ENCODE data around the gene TNFRSF6B.

TNFRSF6B gene

DNA sequence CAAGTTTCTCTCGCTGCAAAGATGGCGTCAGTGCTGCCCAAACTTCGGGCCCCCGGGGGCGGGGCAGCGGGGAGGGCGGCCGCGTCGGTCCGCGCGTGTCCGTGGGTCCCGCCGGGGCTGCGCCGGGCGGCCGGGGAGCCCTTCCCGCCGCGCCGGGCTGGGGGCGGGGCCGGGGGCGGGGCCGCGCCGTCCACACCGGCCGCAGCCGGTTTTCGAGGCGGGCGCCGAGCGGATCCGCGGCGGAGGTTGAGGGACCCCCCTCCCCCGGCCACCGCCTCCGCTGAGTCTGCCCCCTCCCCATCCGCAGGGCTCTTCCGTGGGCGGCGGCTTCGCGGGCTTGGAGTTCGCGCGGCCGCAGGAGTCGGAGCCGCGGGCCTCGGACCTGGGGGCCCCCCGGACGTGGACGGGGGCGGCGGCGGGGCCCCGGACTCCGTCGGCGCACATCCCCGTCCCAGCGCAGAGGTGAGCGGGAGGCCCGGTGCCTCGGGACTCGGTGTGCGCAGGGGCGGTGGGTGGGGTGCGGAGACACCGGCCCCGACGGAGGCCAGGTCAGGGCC is 43.7 kb downstream of the TNFRSF6B start:
- peak in 1 of 2 experiments; percentile 71 for DNase-seq

- peak; percentile 76 to 91 for DNase-seq
Measured at GRCh38 chr20:63740627-63741353, 44.3 kb downstream of the TNFRSF6B start.

DNA sequence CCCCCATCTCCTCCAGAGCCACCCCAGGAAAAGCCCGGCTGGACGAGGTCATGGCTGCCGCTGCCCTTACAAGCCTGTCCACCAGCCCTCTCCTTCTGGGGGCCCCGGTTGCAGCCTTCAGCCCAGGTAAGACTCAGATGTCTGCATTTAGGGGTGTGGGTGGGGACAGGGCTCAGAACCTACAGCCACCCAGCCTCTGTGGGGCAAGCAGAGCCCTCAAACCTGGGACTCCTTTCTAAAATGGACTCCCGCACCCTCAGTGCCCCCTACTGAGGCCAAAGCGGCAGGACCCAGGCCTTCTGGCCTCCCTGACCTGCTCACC is 44.9 kb downstream of the TNFRSF6B start:
- no peak for DNase-seq

DNA sequence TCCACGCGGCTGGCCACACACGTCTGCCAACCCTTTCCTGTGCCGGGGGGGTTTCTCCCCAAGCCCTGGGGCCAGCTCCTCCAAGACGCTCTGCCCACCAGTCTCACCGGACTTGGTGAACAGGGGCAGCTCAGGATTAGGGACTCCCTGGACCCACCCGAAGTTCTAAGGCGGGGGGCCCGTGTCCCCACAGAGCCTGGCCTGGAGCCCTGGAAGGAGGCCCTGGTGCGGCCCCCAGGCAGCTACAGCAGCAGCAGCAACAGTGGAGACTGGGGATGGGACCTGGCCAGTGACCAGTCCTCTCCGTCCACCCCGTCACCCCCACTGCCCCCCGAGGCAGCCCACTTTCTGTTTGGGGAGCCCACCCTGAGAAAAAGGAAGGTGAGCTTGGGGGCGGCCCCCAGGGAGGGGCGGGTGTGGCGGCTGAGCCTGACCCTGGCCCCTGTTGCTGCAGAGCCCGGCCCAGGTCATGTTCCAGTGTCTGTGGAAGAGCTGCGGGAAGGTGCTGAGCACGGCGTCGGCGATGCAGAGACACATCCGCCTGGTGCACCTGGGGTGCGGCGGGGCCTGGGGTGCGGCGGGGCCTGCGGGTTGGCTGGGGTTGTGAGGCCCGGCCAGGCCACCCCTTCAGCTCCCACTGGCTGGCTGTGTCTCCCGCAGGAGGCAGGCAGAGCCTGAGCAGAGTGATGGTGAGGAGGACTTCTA is 45.4 kb downstream of the TNFRSF6B start:
- DNase-seq = no peak

GRCh38 chr20:63742381-63743024 is 46.1 kb downstream of the TNFRSF6B start:
- DNase-seq = no peak

GRCh38 chr20:63743210-63743970 is 46.9 kb downstream of the TNFRSF6B start:
- DNase-seq = no peak

- DNase-seq = no peak
Measured at GRCh38 chr20:63744158-63744557, 47.7 kb downstream of the TNFRSF6B start.

GRCh38 chr20:63744574-63745423 is 48.3 kb downstream of the TNFRSF6B start:
- no peak for DNase-seq

DNA sequence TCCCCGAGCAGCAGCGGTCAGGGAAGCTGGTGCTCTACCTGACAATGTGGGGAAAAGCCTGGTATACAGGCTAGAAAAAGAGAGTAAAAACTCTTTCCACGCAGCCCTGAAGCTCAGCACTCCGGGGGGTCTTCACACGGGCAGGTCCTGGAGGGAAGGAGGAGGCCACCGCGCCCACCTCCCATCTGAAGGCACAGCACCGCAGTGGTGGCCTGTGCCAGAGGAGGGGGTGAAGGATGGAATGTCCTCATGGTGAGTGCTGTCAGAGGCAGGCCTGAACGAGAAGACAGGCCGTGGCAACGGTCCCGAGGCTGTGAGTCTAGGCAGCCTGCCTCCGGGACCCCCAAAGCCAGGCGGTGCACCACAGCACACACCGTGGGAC is 49.0 kb downstream of the TNFRSF6B start:
- DNase-seq = no peak

- no peak for DNase-seq
Measured at GRCh38 chr20:63745961-63746731, 49.7 kb downstream of the TNFRSF6B start.

- DNase-seq = no peak
Measured at GRCh38 chr20:63746751-63747315, 50.4 kb downstream of the TNFRSF6B start.

DNA sequence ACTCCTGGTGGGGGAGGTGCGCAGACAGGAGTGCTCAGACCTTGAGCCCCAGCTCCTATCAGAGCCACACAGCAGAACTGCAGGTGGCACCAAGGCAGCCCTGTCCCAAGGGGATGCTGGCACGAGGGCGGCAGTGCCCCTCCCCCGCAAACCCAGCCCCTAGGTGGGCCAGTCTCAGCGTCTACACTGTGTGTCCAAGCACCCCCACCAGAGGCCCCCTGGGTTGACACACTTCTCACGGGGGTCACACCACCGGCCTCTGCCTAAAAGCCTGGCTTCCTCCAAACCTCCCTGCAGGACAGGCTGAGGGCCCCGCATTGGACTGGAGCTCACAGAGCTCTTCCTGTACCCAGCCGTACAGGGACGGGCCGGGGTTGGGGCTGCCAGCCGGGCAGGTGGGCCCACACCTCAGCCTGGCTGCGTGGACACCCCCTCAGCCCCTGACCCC is 51.2 kb downstream of the TNFRSF6B start:
- DNase-seq = peak in 1 of 2 experiments; percentile 45

Measured in NCI-H526 (cell line).